ENCODE results near the gene GXYLT1.

DNA sequence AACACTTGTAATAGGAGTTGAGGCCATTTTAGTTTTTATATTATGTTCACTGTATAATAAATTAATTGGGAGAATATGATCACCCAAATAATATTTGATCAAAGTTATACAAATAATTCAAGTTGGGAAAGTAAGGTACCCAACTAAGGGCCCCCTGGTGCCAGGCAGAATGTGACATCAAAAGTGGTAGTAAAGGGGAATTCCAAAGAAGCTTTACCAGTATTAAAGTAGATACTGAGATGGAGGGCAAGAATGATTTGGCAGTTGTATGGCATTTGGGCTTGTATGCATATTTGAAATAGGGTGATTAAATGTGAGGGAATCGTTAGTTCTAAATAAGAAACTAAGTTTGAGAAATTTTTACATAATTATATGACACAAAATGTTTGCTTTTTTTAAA lies 17.7 kb downstream of the GXYLT1 start:
- TF ChIP-seq, protein P1, sequence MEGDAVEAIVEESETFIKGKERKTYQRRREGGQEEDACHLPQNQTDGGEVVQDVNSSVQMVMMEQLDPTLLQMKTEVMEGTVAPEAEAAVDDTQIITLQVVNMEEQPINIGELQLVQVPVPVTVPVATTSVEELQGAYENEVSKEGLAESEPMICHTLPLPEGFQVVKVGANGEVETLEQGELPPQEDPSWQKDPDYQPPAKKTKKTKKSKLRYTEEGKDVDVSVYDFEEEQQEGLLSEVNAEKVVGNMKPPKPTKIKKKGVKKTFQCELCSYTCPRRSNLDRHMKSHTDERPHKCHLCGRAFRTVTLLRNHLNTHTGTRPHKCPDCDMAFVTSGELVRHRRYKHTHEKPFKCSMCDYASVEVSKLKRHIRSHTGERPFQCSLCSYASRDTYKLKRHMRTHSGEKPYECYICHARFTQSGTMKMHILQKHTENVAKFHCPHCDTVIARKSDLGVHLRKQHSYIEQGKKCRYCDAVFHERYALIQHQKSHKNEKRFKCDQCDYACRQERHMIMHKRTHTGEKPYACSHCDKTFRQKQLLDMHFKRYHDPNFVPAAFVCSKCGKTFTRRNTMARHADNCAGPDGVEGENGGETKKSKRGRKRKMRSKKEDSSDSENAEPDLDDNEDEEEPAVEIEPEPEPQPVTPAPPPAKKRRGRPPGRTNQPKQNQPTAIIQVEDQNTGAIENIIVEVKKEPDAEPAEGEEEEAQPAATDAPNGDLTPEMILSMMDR (IDR thresholded peaks at IDR 0.05), result no peak
- no peak for TF ChIP-seq POLR2A (IDR thresholded peaks at IDR 0.05)
